Calu3 (cell line): ENCODE data around the gene C5orf22. TPM values are rescaled to one million over a fixed set of nuclear protein-coding genes. Genes with fewer than 3 reads are reported as not detected.
A peak's percentile ranks its signal among the peaks of the same experiment; 100 is the strongest.

ENCODE experiments used
- BruUV-seq: library from RNA; stranded (reverse); fragments of 400-500 nt; replicated peaks from 2 replicates; lab custom pipeline; 2021; lab: Mats Ljungman, UMichigan
- CTCF ChIA-PET: fragments of 300-600 bp; sonication (Branson Sonifier 250); formaldehyde crosslinking; loops from one replicate; lab custom pipeline; 2022; ENCODE audit warnings: antibody characterized with exemption; lab: Charles Lee
- DNase-seq: peaks from one replicate; pipeline ENCODE4 v3.0.0; 2022
- H3K27ac Mint-ChIP-seq: one replicate; pipeline ENCODE4 v1.8.0; 2022; ENCODE audit warnings: mixed read lengths; ENCODE audit not compliant: unreplicated experiment
- H3K27me3 Mint-ChIP-seq: one replicate; pipeline ENCODE4 v1.8.0; 2022; ENCODE audit warnings: mixed read lengths; ENCODE audit not compliant: unreplicated experiment
- H3K36me3 Mint-ChIP-seq: one replicate; pipeline ENCODE4 v1.8.0; 2022; ENCODE audit warnings: mild to moderate bottlenecking, moderate library complexity, mixed read lengths; ENCODE audit not compliant: insufficient read depth, unreplicated experiment
- H3K4me1 Mint-ChIP-seq: one replicate; pipeline ENCODE4 v1.8.0; 2022; ENCODE audit warnings: mild to moderate bottlenecking, low read depth, mixed read lengths; ENCODE audit not compliant: unreplicated experiment
- H3K4me3 Mint-ChIP-seq: one replicate; pipeline ENCODE4 v1.8.0; 2022; ENCODE audit warnings: mild to moderate bottlenecking, low read depth, moderate library complexity, mixed read lengths; ENCODE audit not compliant: unreplicated experiment
- H3K9me3 Mint-ChIP-seq: one replicate; pipeline ENCODE4 v1.8.0; 2022; ENCODE audit warnings: low read depth, mixed read lengths; ENCODE audit not compliant: unreplicated experiment
- CTCF ChIP-seq: fragments of 200-600 bp; IDR thresholded peaks from one replicate; pipeline ENCODE4 v1.8.0; 2022; ENCODE audit warnings: antibody characterized with exemption; ENCODE audit not compliant: unreplicated experiment
- intact Hi-C: fragments of 100-400 bp; cut with micrococcal nuclease; formaldehyde crosslinking; loops from one replicate; pipeline ENCODE4 v1.10.0; 2022; ENCODE audit not compliant: unreplicated experiment
- total RNA-seq: library from RNA; stranded (reverse); gene quantifications from 2 replicates; pipeline ENCODE4 v1.2.3, GENCODE V29; 2022

Gene C5orf22
- total RNA-seq, 1 experiment from 2014 or later = 25.2 TPM

GRCh38 chr5:31579558-31579957, 47.5 kb downstream of the C5orf22 start:
- Mint-ChIP-seq H3K4me1 (no peaks in the 10 kb centered on the region), H3K9me3 (no peaks in the 10 kb centered on the region), H3K27ac (no peak overlapping the region), H3K4me3 (no peak overlapping the region), H3K27me3 (peaks cover 61% of the 10 kb centered on the region), H3K36me3 (no peaks in the 10 kb centered on the region)
- CTCF ChIA-PET = interaction anchor here (1.4 kb wide), 1 partner anchor 230 kb away, joined by 3 read pairs; no protein-coding TSS in a partner anchor
- no TSS peak for BruUV-seq
- no peak for TF ChIP-seq CTCF
- intact Hi-C loops = no loop called here
- DNase-seq = no peak

GRCh38 chr5:31581498-31582099, 49.5 kb downstream of the C5orf22 start:
- Mint-ChIP-seq H3K4me3 (no peak overlapping the region), H3K4me1 (no peaks in the 10 kb centered on the region), H3K9me3 (no peaks in the 10 kb centered on the region), H3K36me3 (no peaks in the 10 kb centered on the region), H3K27me3 (peaks cover 41% of the 10 kb centered on the region), H3K27ac (no peak overlapping the region)
- peak; percentile 24 for DNase-seq
- CTCF ChIA-PET = interaction anchor here (1.5 kb wide), 1 partner anchor 228 kb away, joined by 7 read pairs; no protein-coding TSS in a partner anchor
- intact Hi-C loops = loop anchor here (1.0 to 5.0 kb wide), 3 partner anchors 228 to 511 kb away; no protein-coding TSS in a partner anchor
- BruUV-seq = no TSS peak
- peak; percentile 19 for TF ChIP-seq CTCF

GRCh38 chr5:31583129-31583528, 51.0 kb downstream of the C5orf22 start:
- Mint-ChIP-seq H3K9me3 (no peaks in the 10 kb centered on the region), H3K27me3 (peaks cover 25% of the 10 kb centered on the region), H3K4me3 (no peak overlapping the region), H3K27ac (no peak overlapping the region), H3K36me3 (no peaks in the 10 kb centered on the region), H3K4me1 (no peaks in the 10 kb centered on the region)
- BruUV-seq = no TSS peak
- CTCF ChIA-PET = interaction anchor here (1.5 kb wide), 1 partner anchor 226 kb away, joined by 7 read pairs; no protein-coding TSS in a partner anchor
- intact Hi-C loops = loop anchor here (5.0 kb wide), 2 partner anchors 494 to 509 kb away; no protein-coding TSS in a partner anchor
- TF ChIP-seq CTCF = no peak
- DNase-seq = no peak

GRCh38 chr5:31585166-31585894, 53.2 kb downstream of the C5orf22 start:
- DNase-seq = no peak
- no peaks in the 10 kb centered on the region for H3K4me1 Mint-ChIP-seq
- no TSS peak for BruUV-seq
- H3K4me3 Mint-ChIP-seq = no peak overlapping the region
- no peaks in the 10 kb centered on the region for H3K36me3 Mint-ChIP-seq
- TF ChIP-seq CTCF = no peak
- intact Hi-C loops = no loop called here
- H3K9me3 Mint-ChIP-seq = no peaks in the 10 kb centered on the region
- peaks cover 16% of the 10 kb centered on the region for H3K27me3 Mint-ChIP-seq
- CTCF ChIA-PET = interaction anchor here (0.5 kb wide), 1 partner anchor 164 kb away, joined by 4 read pairs; no protein-coding TSS in a partner anchor
- H3K27ac Mint-ChIP-seq = no peak overlapping the region
